Islet precursor cell (in vitro differentiated cells): ENCODE results near the gene PPM1B.
A peak's percentile ranks its signal among the peaks of the same experiment; 100 is the strongest.
"Not testable (repeated sequence)": the region's sequence is repeated elsewhere in the genome, so short reads cannot be mapped to it uniquely, and the experiment has no call there.

ENCODE experiments used
- DNase-seq: peaks from one replicate; pipeline ENCODE4 v3.0.0-alpha.2; 2018

The PPM1B gene

GRCh38 chr2:44168681-44169154 lies at the start of gene PPM1B:
Gene PPM1B (plus strand): TSS chr2:44168875. CDS start chr2:44201200, 32,325 bp downstream.
- DNase-seq = no peak

GRCh38 chr2:44119878-44120277 lies 48.8 kb upstream of the PPM1B start:
- DNase-seq = no peak

GRCh38 chr2:44120428-44120827 lies 48.2 kb upstream of the PPM1B start:
- no peak for DNase-seq

GRCh38 chr2:44121899-44122298 lies 46.8 kb upstream of the PPM1B start:
- DNase-seq = no peak

- DNase-seq = no peak
Observed at GRCh38 chr2:44124500-44124899, 44.2 kb upstream of the PPM1B start.

GRCh38 chr2:44126106-44126797 lies 42.4 kb upstream of the PPM1B start:
- DNase-seq = no peak

GRCh38 chr2:44130441-44130840 lies 38.2 kb upstream of the PPM1B start:
- no peak for DNase-seq

GRCh38 chr2:44131177-44131576 lies 37.5 kb upstream of the PPM1B start:
- no peak for DNase-seq

GRCh38 chr2:44133602-44134001 lies 35.1 kb upstream of the PPM1B start:
- not testable (repeated sequence) for DNase-seq

- no peak for DNase-seq
Observed at GRCh38 chr2:44134848-44135247, 33.8 kb upstream of the PPM1B start.

- DNase-seq = no peak
Observed at GRCh38 chr2:44135296-44135695, 33.4 kb upstream of the PPM1B start.

GRCh38 chr2:44135771-44136170 lies 32.9 kb upstream of the PPM1B start:
- no peak for DNase-seq

- DNase-seq = peak; percentile 76
Observed at GRCh38 chr2:44136252-44136651, 32.4 kb upstream of the PPM1B start.

- DNase-seq = no peak
Observed at GRCh38 chr2:44137048-44137447, 31.6 kb upstream of the PPM1B start.

- DNase-seq = no peak
Observed at GRCh38 chr2:44137872-44138551, 30.7 kb upstream of the PPM1B start.

- DNase-seq = no peak
Observed at GRCh38 chr2:44139741-44140140, 28.9 kb upstream of the PPM1B start.

GRCh38 chr2:44142306-44142705 lies 26.4 kb upstream of the PPM1B start:
- no peak for DNase-seq

- no peak for DNase-seq
Observed at GRCh38 chr2:44143701-44144100, 25.0 kb upstream of the PPM1B start.

GRCh38 chr2:44148999-44149398 lies 19.7 kb upstream of the PPM1B start:
- no peak for DNase-seq

GRCh38 chr2:44150473-44150872 lies 18.2 kb upstream of the PPM1B start:
- DNase-seq = peak; percentile 59

GRCh38 chr2:44152865-44153669 lies 15.6 kb upstream of the PPM1B start:
- no peak for DNase-seq

- no peak for DNase-seq
Observed at GRCh38 chr2:44155666-44156446, 12.8 kb upstream of the PPM1B start.

- no peak for DNase-seq
Observed at GRCh38 chr2:44163777-44164176, 4.9 kb upstream of the PPM1B start.
